Sigmoid colon (tissue), 7 donors: ENCODE results near the gene RIPK4. TPM values are rescaled to one million over a fixed set of nuclear protein-coding genes. Genes with fewer than 3 reads are reported as not detected.

Experiments
- DNase-seq: peaks from one replicate; pipeline ENCODE4 v3.0.0-alpha.2; 2019
- H3K27ac ChIP-seq, 4 donors: fragments of 200-600 bp; sonication (generic); one replicate each; pipeline ENCODE4 v1.5.1; 2016 to 2019; ENCODE audit warnings: mild to moderate bottlenecking in 1 of 4
- H3K27me3 ChIP-seq, 3 donors: fragments of 200-600 bp; sonication (generic); one replicate each; pipeline ENCODE4 v1.5.1; 2019; ENCODE audit warnings: mild to moderate bottlenecking in 1 of 3
- H3K36me3 ChIP-seq, 4 donors: fragments of 200-600 bp; sonication (generic); one replicate each; pipeline ENCODE4 v1.5.1; 2016 to 2019
- H3K4me1 ChIP-seq, 4 donors: fragments of 200-600 bp; sonication (generic); one replicate each; pipeline ENCODE4 v1.5.1; 2017 to 2019
- H3K4me3 ChIP-seq, 4 donors: fragments of 200-600 bp; sonication (generic); one replicate each; pipeline ENCODE4 v1.5.1; 2017 to 2019; ENCODE audit warnings: mild to moderate bottlenecking in 2 of 4, moderate library complexity in 1 of 4
- H3K9me3 ChIP-seq, 4 donors: fragments of 200-600 bp in 3 of 4; sonication (generic) in 3 of 4; one replicate each; pipeline versions ENCODE4 v1.5.1 to v1.6.1; 2013 to 2019
- EP300 ChIP-seq, 4 donors: sonication (generic); formaldehyde crosslinking; IDR thresholded peaks; one replicate each; pipeline ENCODE4 v1.6.1; 2017; ENCODE audit warnings: antibody characterized with exemption in 4 of 4
- POLR2A ChIP-seq, 2 donors: fragments of 450-650 bp; IDR thresholded peaks; one replicate each; pipeline ENCODE4 v1.6.1; 2016; ENCODE audit warnings: antibody characterized with exemption in 2 of 2, mild to moderate bottlenecking in 2 of 2, moderate library complexity in 2 of 2
- POLR2AphosphoS5 ChIP-seq, 4 donors: sonication (generic); formaldehyde crosslinking; IDR thresholded peaks; one replicate each; pipeline ENCODE4 v1.6.1; 2017; ENCODE audit warnings: antibody characterized with exemption in 4 of 4
- WGBS, 2 donors: extraction: QIAGEN DNeasy Blood & Tissue Kit; methylation state at CpG; one replicate each; pipeline ENCODE4 v1.1.7; 2013; 5-methylcytosine and 5-hydroxymethylcytosine counted together
- intact Hi-C: fragments of 100-400 bp; cut with DNase I; formaldehyde crosslinking; loops from one replicate; pipeline ENCODE4 v1.15.1; 2023
- polyA plus RNA-seq, 3 donors: library from polyadenylated mRNA; stranded (reverse); fragments of 200-250 nt; gene quantifications; one replicate each; pipeline ENCODE4 v1.2.3, GENCODE V29; 2013
- total RNA-seq, 4 donors: library from RNA; depleted of rRNA; stranded (reverse); fragments of >200 nt; gene quantifications; one replicate each; pipeline ENCODE4 v1.1.0, GENCODE V29; 2016
- TF ChIP-seq, protein P1 (sequence below), 4 experiments: fragments of 450-650 bp in 3 of 4; fragments of 200-600 bp in 1 of 4; IDR thresholded peaks; one replicate each; pipeline ENCODE4 v1.5.1; 2016 to 2019; ENCODE audit warnings: antibody characterized with exemption in 4 of 4, mild to moderate bottlenecking in 3 of 4, moderate library complexity in 2 of 4
- donor health status: healthy with polysubstance abuse.
- donor health status: Bipolar disorder and iron deficiency.
- donor health status: healthy.

Gene RIPK4
- total and polyA plus RNA-seq, 7 donors: under 0.01 to 7.8 (median 0.54) TPM

DNA sequence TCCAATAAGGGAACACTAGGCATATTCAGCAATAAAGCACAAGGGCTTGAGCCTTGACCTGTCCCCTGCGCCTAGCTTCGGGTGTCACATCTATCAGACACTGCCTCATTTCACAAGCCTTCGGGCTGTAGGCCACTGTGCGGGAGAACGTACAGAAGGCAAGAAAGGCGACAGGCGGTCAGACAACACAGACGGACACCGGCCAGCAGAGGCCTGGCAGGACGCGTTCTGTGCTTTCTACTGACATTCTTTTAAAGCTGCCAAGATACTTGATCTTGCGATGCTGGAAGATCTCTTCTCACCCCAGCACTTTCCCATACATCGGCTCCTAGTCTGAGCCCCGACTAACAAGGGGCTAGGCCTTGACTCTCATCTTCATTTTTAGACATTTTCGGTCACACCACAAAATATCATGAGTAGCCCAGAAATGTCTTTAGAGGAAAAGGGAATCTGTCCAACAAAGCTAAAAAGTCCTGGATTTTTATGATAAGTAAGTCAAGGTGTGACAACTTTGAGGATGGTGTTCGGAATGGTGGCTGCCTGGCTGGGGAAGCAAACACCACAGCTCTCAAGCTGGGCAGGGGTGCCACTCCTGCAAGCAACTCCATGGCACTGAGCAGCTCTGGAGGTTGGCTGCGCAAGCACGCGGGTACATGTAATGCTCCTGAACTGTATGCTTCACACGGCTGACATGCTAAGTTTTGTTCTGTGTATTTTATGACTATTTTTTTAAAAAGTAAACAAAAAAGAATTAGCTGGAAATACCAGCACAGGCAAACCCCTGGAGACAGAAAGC is 18.7 kb downstream of the RIPK4 start:
- Histone ChIP-seq H3K4me3 (no peak overlapping the region), H3K27me3 (no peaks in the 10 kb centered on the region), H3K9me3 (no peaks in the 10 kb centered on the region), H3K36me3 (no peaks in the 10 kb centered on the region), H3K4me1 (peaks cover 0 to 11% (median 4%) of the 10 kb centered on the region in 4 donors), H3K27ac (no peak overlapping the region)
- TF ChIP-seq EP300 (IDR thresholded peaks at IDR 0.05) (no peak), POLR2AphosphoS5 (IDR thresholded peaks at IDR 0.05) (no peak), POLR2A (IDR thresholded peaks at IDR 0.05) (no peak)
- TF ChIP-seq, protein P1, sequence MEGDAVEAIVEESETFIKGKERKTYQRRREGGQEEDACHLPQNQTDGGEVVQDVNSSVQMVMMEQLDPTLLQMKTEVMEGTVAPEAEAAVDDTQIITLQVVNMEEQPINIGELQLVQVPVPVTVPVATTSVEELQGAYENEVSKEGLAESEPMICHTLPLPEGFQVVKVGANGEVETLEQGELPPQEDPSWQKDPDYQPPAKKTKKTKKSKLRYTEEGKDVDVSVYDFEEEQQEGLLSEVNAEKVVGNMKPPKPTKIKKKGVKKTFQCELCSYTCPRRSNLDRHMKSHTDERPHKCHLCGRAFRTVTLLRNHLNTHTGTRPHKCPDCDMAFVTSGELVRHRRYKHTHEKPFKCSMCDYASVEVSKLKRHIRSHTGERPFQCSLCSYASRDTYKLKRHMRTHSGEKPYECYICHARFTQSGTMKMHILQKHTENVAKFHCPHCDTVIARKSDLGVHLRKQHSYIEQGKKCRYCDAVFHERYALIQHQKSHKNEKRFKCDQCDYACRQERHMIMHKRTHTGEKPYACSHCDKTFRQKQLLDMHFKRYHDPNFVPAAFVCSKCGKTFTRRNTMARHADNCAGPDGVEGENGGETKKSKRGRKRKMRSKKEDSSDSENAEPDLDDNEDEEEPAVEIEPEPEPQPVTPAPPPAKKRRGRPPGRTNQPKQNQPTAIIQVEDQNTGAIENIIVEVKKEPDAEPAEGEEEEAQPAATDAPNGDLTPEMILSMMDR (IDR thresholded peaks at IDR 0.05): no peak
- WGBS, 2 donors: 90 to 94% methylated on average over 20 of the region's 20 CpGs
- intact Hi-C loops: no loop called here
- no peak for DNase-seq

DNA sequence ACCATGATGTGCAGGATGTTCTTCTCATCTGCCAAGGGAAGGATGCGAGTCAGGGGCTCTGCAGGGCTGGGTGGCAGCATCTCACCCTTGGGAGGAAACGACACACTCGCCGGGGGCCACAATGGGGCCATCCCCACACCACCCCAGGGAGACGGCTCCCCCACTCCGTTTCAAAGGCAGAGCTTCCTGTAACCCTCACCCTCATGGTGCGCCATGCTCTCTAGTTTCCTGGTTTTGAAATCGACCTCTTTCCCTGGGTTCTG is 20.2 kb downstream of the RIPK4 start:
- no peak for DNase-seq
- no peak overlapping the region for H3K27ac ChIP-seq
- H3K9me3 ChIP-seq: no peaks in the 10 kb centered on the region
- H3K4me1 ChIP-seq: peaks cover 0 to 11% (median 4%) of the 10 kb centered on the region in 4 donors
- no peaks in the 10 kb centered on the region for H3K27me3 ChIP-seq
- no peak overlapping the region for H3K4me3 ChIP-seq
- no peak for TF ChIP-seq POLR2A (IDR thresholded peaks at IDR 0.05)
- no peak for TF ChIP-seq EP300 (IDR thresholded peaks at IDR 0.05)
- TF ChIP-seq POLR2AphosphoS5 (IDR thresholded peaks at IDR 0.05): no peak
- TF ChIP-seq, protein P1 (IDR thresholded peaks at IDR 0.05): no peak
- 79 to 92% methylated on average over 8 of the region's 8 CpGs for WGBS, 2 donors
- H3K36me3 ChIP-seq: no peaks in the 10 kb centered on the region
- intact Hi-C loops: no loop called here

DNA sequence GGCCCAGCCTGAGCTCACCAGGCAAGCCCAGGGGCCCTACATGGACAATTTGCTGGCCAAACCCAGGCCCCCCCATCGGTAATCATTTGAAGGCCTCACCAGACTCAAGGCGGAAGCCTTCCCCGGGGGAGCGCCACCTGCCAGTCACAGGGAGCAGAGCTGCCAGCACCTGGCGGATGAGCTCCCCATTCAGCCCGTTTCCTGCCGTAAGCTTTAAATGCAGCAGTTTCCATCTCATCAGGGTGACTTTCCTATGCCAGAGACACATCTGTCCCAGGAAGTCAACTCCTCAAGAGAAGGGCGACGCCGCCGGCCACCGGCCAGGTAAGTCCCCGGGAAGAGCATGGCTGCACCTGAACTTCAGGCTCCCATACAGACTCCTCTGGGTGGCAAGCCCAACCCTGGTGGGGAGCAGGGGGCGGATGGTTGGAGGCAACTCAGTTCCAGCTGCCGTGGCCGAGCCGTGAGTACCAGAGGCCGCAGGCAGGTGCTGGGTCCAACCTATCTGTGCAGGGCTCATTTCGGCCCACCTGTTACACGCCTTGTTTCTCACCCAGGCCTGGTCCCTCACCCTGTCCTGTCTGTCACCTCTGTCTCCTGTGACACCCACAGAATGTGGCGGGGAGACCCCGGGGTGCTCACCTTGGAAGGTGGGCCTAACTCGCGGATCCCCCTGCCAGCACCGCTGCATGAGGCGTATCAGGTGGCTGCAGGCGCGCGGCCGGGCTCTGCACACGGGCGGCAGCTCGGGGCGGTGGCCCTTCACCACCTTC is 20.7 kb downstream of the RIPK4 start:
- DNase-seq: no peak
- Histone ChIP-seq H3K4me3 (no peak overlapping the region), H3K36me3 (no peaks in the 10 kb centered on the region), H3K27me3 (no peaks in the 10 kb centered on the region), H3K4me1 (peaks cover 0 to 11% (median 4%) of the 10 kb centered on the region in 4 donors), H3K27ac (no peak overlapping the region), H3K9me3 (no peaks in the 10 kb centered on the region)
- WGBS, 2 donors: 94 to 97% methylated on average over 34 of the region's 34 CpGs
- intact Hi-C loops: no loop called here
- TF ChIP-seq EP300 (IDR thresholded peaks at IDR 0.05) (no peak), POLR2AphosphoS5 (IDR thresholded peaks at IDR 0.05) (no peak), POLR2A (IDR thresholded peaks at IDR 0.05) (no peak)
- TF ChIP-seq, protein P1 (IDR thresholded peaks at IDR 0.05): no peak

DNA sequence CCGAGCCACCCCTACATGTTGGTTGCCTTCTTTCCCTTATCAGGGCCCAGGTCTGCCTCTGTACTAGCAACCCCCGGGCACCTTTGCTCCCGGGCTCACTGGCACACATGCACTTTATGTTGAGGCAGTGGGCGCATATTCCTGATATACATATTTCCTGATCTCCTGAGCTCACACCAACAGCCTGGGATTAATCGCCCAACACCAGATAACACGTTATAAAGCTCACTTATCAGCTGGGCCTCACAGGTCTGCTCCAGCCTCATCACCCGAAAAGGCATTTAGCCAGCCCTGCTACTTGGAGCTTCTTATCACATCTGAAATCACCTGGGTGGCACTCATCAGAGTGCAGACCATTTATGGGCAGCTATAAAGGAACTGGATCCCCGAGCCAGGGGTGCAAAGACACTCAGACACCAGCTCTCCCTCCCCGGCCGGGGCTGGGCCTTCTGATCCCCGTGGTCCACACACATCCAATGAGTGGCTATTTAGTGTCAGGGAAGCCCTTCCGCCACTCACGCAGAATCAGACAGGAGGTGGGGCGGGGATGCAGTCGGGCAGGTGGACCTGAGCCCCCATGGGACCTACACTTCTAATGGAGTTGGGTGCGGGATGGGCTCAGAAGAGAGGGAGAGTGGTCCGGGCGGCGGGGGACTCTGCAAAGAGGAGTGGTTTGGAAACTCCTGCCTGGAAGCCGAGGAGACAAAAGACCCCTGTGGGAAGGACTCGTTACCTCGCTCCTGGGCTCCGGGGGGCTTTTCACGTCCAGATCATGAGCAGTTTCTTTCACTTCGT is 21.6 kb downstream of the RIPK4 start:
- WGBS, 2 donors: 86 to 89% methylated on average over 25 of the region's 25 CpGs
- TF ChIP-seq EP300 (IDR thresholded peaks at IDR 0.05): no peak
- no peak for TF ChIP-seq POLR2AphosphoS5 (IDR thresholded peaks at IDR 0.05)
- TF ChIP-seq POLR2A (IDR thresholded peaks at IDR 0.05): no peak
- TF ChIP-seq, protein P1 (IDR thresholded peaks at IDR 0.05): no peak
- H3K36me3 ChIP-seq: no peaks in the 10 kb centered on the region
- no peak overlapping the region for H3K27ac ChIP-seq
- no peak for DNase-seq
- no peaks in the 10 kb centered on the region for H3K27me3 ChIP-seq
- no peaks in the 10 kb centered on the region for H3K9me3 ChIP-seq
- intact Hi-C loops: no loop called here
- H3K4me1 ChIP-seq: peaks cover 0 to 11% (median 4%) of the 10 kb centered on the region in 4 donors
- H3K4me3 ChIP-seq: no peak overlapping the region
